H9 (cell line): ENCODE data around the gene ZBTB22. TPM values are rescaled to one million over a fixed set of nuclear protein-coding genes. Genes with fewer than 3 reads are reported as not detected.

Experiments used
- DNase-seq: peaks from one replicate; pipeline ENCODE4 v3.0.0-alpha.2; 2017
- H2AFZ ChIP-seq: one replicate; pipeline ENCODE4 v1.6.1; 2013; ENCODE audit warnings: mild to moderate bottlenecking, low read length, control low read depth, moderate library complexity
- H2AK5ac ChIP-seq: 2 replicates; pipeline ENCODE4 v1.6.1; 2013; ENCODE audit warnings: low read length, control low read depth, mixed read lengths; ENCODE audit not compliant: insufficient read length
- H2BK120ac ChIP-seq: one replicate; pipeline ENCODE4 v1.6.1; 2013; ENCODE audit warnings: low read depth, mild to moderate bottlenecking, low read length, control low read depth, inconsistent platforms; ENCODE audit not compliant: poor library complexity, severe bottlenecking
- H2BK12ac ChIP-seq: 2 replicates; pipeline ENCODE4 v1.6.1; 2013; ENCODE audit warnings: low read length, control low read depth, mixed read lengths, low read depth; ENCODE audit not compliant: insufficient read length
- H2BK15ac ChIP-seq: 2 replicates; pipeline ENCODE4 v1.6.1; 2013; ENCODE audit warnings: low read depth, low read length, control low read depth
- H2BK20ac ChIP-seq: one replicate; pipeline ENCODE4 v1.6.1; 2013; ENCODE audit warnings: low read depth, mild to moderate bottlenecking, low read length, control low read depth, inconsistent platforms; ENCODE audit not compliant: poor library complexity, severe bottlenecking
- H2BK5ac ChIP-seq: 2 replicates; pipeline ENCODE4 v1.6.1; 2013; ENCODE audit warnings: low read length, control low read depth, mixed read lengths; ENCODE audit not compliant: insufficient read length
- H3K14ac ChIP-seq: 2 replicates; pipeline ENCODE4 v1.6.1; 2013; ENCODE audit warnings: low read length, control low read depth; ENCODE audit not compliant: insufficient read depth
- H3K18ac ChIP-seq: 2 replicates; pipeline ENCODE4 v1.6.1; 2013; ENCODE audit warnings: low read depth, mild to moderate bottlenecking, mixed read lengths, low read length, control low read depth; ENCODE audit not compliant: insufficient read length
- H3K23ac ChIP-seq: 2 replicates; pipeline ENCODE4 v1.6.1; 2013; ENCODE audit warnings: low read length, control low read depth, mixed read lengths, low read depth; ENCODE audit not compliant: insufficient read length
- H3K23me2 ChIP-seq: 2 replicates; pipeline ENCODE4 v1.6.1; 2013; ENCODE audit warnings: low read depth, mild to moderate bottlenecking, mixed read lengths, low read length, control low read depth; ENCODE audit not compliant: insufficient read length, poor library complexity, severe bottlenecking
- H3K27ac ChIP-seq: 2 replicates; pipeline ENCODE4 v1.5.1; 2013; ENCODE audit warnings: low read length, control low read depth, mixed read lengths, low read depth; ENCODE audit not compliant: insufficient read length
- H3K27me3 ChIP-seq: 2 replicates; pipeline ENCODE4 v1.6.1; 2013; ENCODE audit warnings: low read length, control low read depth, inconsistent platforms; ENCODE audit not compliant: insufficient read depth
- H3K4ac ChIP-seq: 2 replicates; pipeline ENCODE4 v1.6.1; 2013; ENCODE audit warnings: low read depth, mild to moderate bottlenecking, control low read depth, inconsistent platforms, low read length, moderate library complexity
- H3K4me1 ChIP-seq: 2 replicates; pipeline ENCODE4 v1.6.1; 2013; ENCODE audit warnings: low read length, control low read depth, inconsistent platforms; ENCODE audit not compliant: insufficient read depth
- H3K4me2 ChIP-seq: 2 replicates; pipeline ENCODE4 v1.6.1; 2013; ENCODE audit warnings: low read length, control low read depth, mixed read lengths; ENCODE audit not compliant: insufficient read length, insufficient read depth
- H3K56ac ChIP-seq: 2 replicates; pipeline ENCODE4 v1.6.1; 2013; ENCODE audit warnings: low read depth, mild to moderate bottlenecking, mixed read lengths, low read length, control low read depth; ENCODE audit not compliant: insufficient read length
- H3K79me1 ChIP-seq: 2 replicates; pipeline ENCODE4 v1.6.1; 2013; ENCODE audit warnings: low read depth, mild to moderate bottlenecking, moderate library complexity, low read length, control low read depth, inconsistent platforms; ENCODE audit not compliant: insufficient read depth, poor library complexity, severe bottlenecking
- H3K79me2 ChIP-seq: 2 replicates; pipeline ENCODE4 v1.6.1; 2013; ENCODE audit warnings: low read length, control low read depth, inconsistent platforms; ENCODE audit not compliant: insufficient read depth
- H3K9ac ChIP-seq: 2 replicates; pipeline ENCODE4 v1.6.1; 2013; ENCODE audit warnings: low read length, control low read depth, mixed read lengths; ENCODE audit not compliant: insufficient read length; ENCODE audit errors: extremely low read depth
- H3K9me3 ChIP-seq: one replicate; pipeline ENCODE4 v1.6.1; 2013; ENCODE audit warnings: low read depth, low read length, inconsistent platforms; ENCODE audit not compliant: control insufficient read depth
- H3T11ph ChIP-seq: one replicate; pipeline ENCODE4 v1.6.1; 2013; ENCODE audit warnings: mild to moderate bottlenecking, low read length, control low read depth, inconsistent platforms
- H4K20me1 ChIP-seq: one replicate; pipeline ENCODE4 v1.6.1; 2013; ENCODE audit not compliant: control insufficient read depth, insufficient read length, insufficient read depth
- H4K5ac ChIP-seq: 2 replicates; pipeline ENCODE4 v1.6.1; 2013; ENCODE audit warnings: low read depth, mild to moderate bottlenecking, mixed read lengths, low read length, control low read depth; ENCODE audit not compliant: insufficient read length
- H4K8ac ChIP-seq: replicated peaks from 2 replicates; pipeline ENCODE4 v1.6.1; 2013; ENCODE audit warnings: low read length, control low read depth, mixed read lengths, low read depth; ENCODE audit not compliant: insufficient read length
- H4K91ac ChIP-seq: 2 replicates; pipeline ENCODE4 v1.6.1; 2013; ENCODE audit warnings: low read depth, mild to moderate bottlenecking, moderate library complexity, mixed read lengths, low read length, control low read depth; ENCODE audit not compliant: insufficient read length
- H3K27ac Mint-ChIP-seq, 3 experiments: 2 replicates in 2 of 3; 3 replicates in 1 of 3; pipeline ENCODE4 v1.8.0; 2020 to 2021; ENCODE audit warnings: mixed read lengths in 3 of 3, mild to moderate bottlenecking in 1 of 3, moderate library complexity in 1 of 3
- H3K27me3 Mint-ChIP-seq: 2 replicates; pipeline ENCODE4 v1.8.0; 2021; ENCODE audit warnings: low read depth, mild to moderate bottlenecking, moderate library complexity, mixed read lengths
- H3K36me3 Mint-ChIP-seq, 3 experiments: 2 replicates in 2 of 3; 3 replicates in 1 of 3; pipeline ENCODE4 v1.8.0; 2020 to 2021; ENCODE audit warnings: low read depth in 3 of 3, mixed read lengths in 3 of 3; ENCODE audit not compliant: insufficient read depth in 1 of 3
- H3K4me1 Mint-ChIP-seq, 2 experiments: 2 replicates each; pipeline ENCODE4 v1.8.0; 2020; ENCODE audit warnings: mixed read lengths in 2 of 2
- H3K4me3 Mint-ChIP-seq, 2 experiments: 2 replicates in 1 of 2; 3 replicates in 1 of 2; pipeline ENCODE4 v1.8.0; 2020 to 2021; ENCODE audit warnings: mild to moderate bottlenecking in 2 of 2, mixed read lengths in 2 of 2, moderate library complexity in 1 of 2
- H3K9me3 Mint-ChIP-seq, 2 experiments: 2 replicates in 1 of 2; 3 replicates in 1 of 2; pipeline ENCODE4 v1.8.0; 2020; ENCODE audit warnings: mild to moderate bottlenecking in 2 of 2, mixed read lengths in 2 of 2, moderate library complexity in 1 of 2
- CTCF ChIP-seq: fragments of 200-600 bp; sonication (generic); conservative IDR thresholded peaks from 3 replicates; pipeline ENCODE4 v1.8.0; 2021; ENCODE audit warnings: antibody characterized with exemption, mild to moderate bottlenecking
- WGBS: extraction: QIAGEN DNeasy Blood & Tissue Kit; methylation state at CpG from one replicate; pipeline ENCODE4 v1.1.7; 2013; ENCODE audit warnings: missing lambda C conversion rate, low lambda C conversion rate, mixed read lengths; ENCODE audit not compliant: insufficient read length; ENCODE audit errors: extremely low coverage; 5-methylcytosine and 5-hydroxymethylcytosine counted together
- total RNA-seq: library from RNA; stranded (reverse); gene quantifications from 2 replicates; pipeline ENCODE4 v1.2.1, GENCODE V29; 2021

ZBTB22 gene
- total RNA-seq, 1 experiment from 2014 or later = 8.1 TPM

GRCh38 chr6:33333666-33334065, 16.1 kb upstream of the ZBTB22 start:
- H2BK120ac ChIP-seq = no peak overlapping the region
- H3K23ac ChIP-seq = no peak overlapping the region
- no peak overlapping the region for H2BK15ac ChIP-seq
- H3K4me1 ChIP-seq = no peaks in the 10 kb centered on the region
- no peaks in the 10 kb centered on the region for H3K79me2 ChIP-seq
- H3K9ac ChIP-seq = no peak overlapping the region
- H3K23me2 ChIP-seq = no peaks in the 10 kb centered on the region
- no peak overlapping the region for H3T11ph ChIP-seq
- H3K4ac ChIP-seq = no peak overlapping the region
- H3K79me1 ChIP-seq = no peaks in the 10 kb centered on the region
- no peak overlapping the region for H4K5ac ChIP-seq
- no peak overlapping the region for H2AFZ ChIP-seq
- no peak overlapping the region for H2AK5ac ChIP-seq
- no peak overlapping the region for H4K91ac ChIP-seq
- H4K8ac ChIP-seq = no peak overlapping the region
- H3K18ac ChIP-seq = no peak overlapping the region
- TF ChIP-seq CTCF = no peak
- no peak overlapping the region for H3K27ac ChIP-seq
- H4K20me1 ChIP-seq = no peaks in the 10 kb centered on the region
- no peak overlapping the region for H2BK5ac ChIP-seq
- peaks cover 2% of the 10 kb centered on the region for H3K27me3 Mint-ChIP-seq
- H3K27ac Mint-ChIP-seq = no peak overlapping the region
- no peak overlapping the region for H2BK12ac ChIP-seq
- no peaks in the 10 kb centered on the region for H3K9me3 Mint-ChIP-seq
- H3K4me3 Mint-ChIP-seq = no peak overlapping the region; a peak in 1 of 5 replicates
- no peaks in the 10 kb centered on the region for H3K9me3 ChIP-seq
- no peak overlapping the region for H3K4me2 ChIP-seq
- H3K27me3 ChIP-seq = no peaks in the 10 kb centered on the region
- WGBS = no CpG with 5 or more reads among the region's 4 CpGs
- no peaks in the 10 kb centered on the region for H3K4me1 Mint-ChIP-seq
- DNase-seq = no peak
- H2BK20ac ChIP-seq = no peak overlapping the region
- no peaks in the 10 kb centered on the region for H3K36me3 Mint-ChIP-seq
- no peak overlapping the region for H3K14ac ChIP-seq
- H3K56ac ChIP-seq = no peak overlapping the region
